B cell (primary cell): ENCODE data around the gene APRT. TPM values are rescaled to one million over a fixed set of nuclear protein-coding genes. Genes with fewer than 3 reads are reported as not detected.

Experiments used
- ATAC-seq: fragments of 200-7000 bp; cut with Tn5 transposase; one replicate; pipeline ENCODE4 v1.10.0; 2021; ENCODE audit warnings: low read depth, mild to moderate bottlenecking, moderate number of reproducible peaks, moderate library complexity
- CTCF ChIA-PET: fragments of 350-600 bp; sonication (Branson Sonifier 250); formaldehyde crosslinking; loops from one replicate; lab custom pipeline; 2021; ENCODE audit warnings: antibody characterized with exemption, inconsistent platforms; lab: Charles Lee
- POLR2A ChIA-PET: fragments of 350-600 bp; sonication (Branson Sonifier 250); formaldehyde crosslinking; loops from one replicate; lab custom pipeline; 2021; ENCODE audit warnings: antibody characterized with exemption; lab: Charles Lee
- DNase-seq: peaks from one replicate; pipeline ENCODE4 v3.0.0; 2013
- H2AFZ ChIP-seq: 2 replicates; pipeline ENCODE4 v1.6.1; 2012; ENCODE audit warnings: mild to moderate bottlenecking, low read depth, low read length; ENCODE audit not compliant: insufficient read depth, poor library complexity, severe bottlenecking
- H3K27ac ChIP-seq, 2 donors: 1 replicate in 1 of 2; 2 replicates in 1 of 2; pipeline ENCODE4 v1.5.1; 2012 to 2013; ENCODE audit warnings: low read length in 2 of 2, mild to moderate bottlenecking in 2 of 2, moderate library complexity in 1 of 2
- H3K27me3 ChIP-seq, 4 experiments: fragments of 200-600 bp in 1 of 4; sonication (generic) in 1 of 4; replicated peaks in 1 of 4; 1 replicate in 2 of 4; 2 replicates in 2 of 4; pipeline versions ENCODE4 v1.6.1 to v1.7.0; 2013 to 2016; ENCODE audit warnings: low read length in 3 of 4, mild to moderate bottlenecking in 2 of 4, mixed read lengths in 1 of 4, moderate library complexity in 1 of 4; ENCODE audit not compliant: insufficient read depth in 4 of 4, control insufficient read depth in 3 of 4; ENCODE audit errors: control extremely low read depth in 1 of 4
- H3K36me3 ChIP-seq, 2 experiments: replicated peaks in 1 of 2; 1 replicate in 1 of 2; 2 replicates in 1 of 2; pipeline versions ENCODE4 v1.6.1 to v1.7.1; 2013; ENCODE audit warnings: low read length in 1 of 2; ENCODE audit not compliant: insufficient read depth in 2 of 2, control insufficient read depth in 1 of 2; ENCODE audit errors: control extremely low read depth in 1 of 2, extremely low read depth in 1 of 2
- H3K4me1 ChIP-seq, 2 donors: fragments of 200-600 bp in 1 of 2; sonication (generic) in 1 of 2; 1 replicate in 1 of 2; 2 replicates in 1 of 2; pipeline versions ENCODE4 v1.5.1 to v1.6.1; 2013 to 2017; ENCODE audit warnings: low read length in 2 of 2; ENCODE audit not compliant: control insufficient read depth in 2 of 2, insufficient read depth in 2 of 2
- H3K4me2 ChIP-seq: replicated peaks from 2 replicates; pipeline ENCODE3; 2012; ENCODE audit warnings: mild to moderate bottlenecking, low read depth, low read length; ENCODE audit not compliant: poor library complexity, severe bottlenecking
- H3K4me3 ChIP-seq, 5 experiments: fragments of 200-600 bp in 1 of 5; sonication (generic) in 1 of 5; 1 replicate in 3 of 5; 2 replicates in 2 of 5; pipeline versions ENCODE4 v1.5.1 to v1.7.0; 2011 to 2016; ENCODE audit warnings: low read length in 4 of 5, mild to moderate bottlenecking in 4 of 5, low read depth in 2 of 5, control low read depth in 1 of 5, moderate library complexity in 1 of 5; ENCODE audit not compliant: insufficient read depth in 1 of 5; ENCODE audit errors: control extremely low read depth in 1 of 5, extremely low read depth in 1 of 5
- H3K79me2 ChIP-seq: fragments of 200-600 bp; sonication (generic); one replicate; pipeline ENCODE4 v1.6.0; 2016; ENCODE audit warnings: low read length; ENCODE audit not compliant: control insufficient read depth, insufficient read depth
- H3K9ac ChIP-seq: fragments of 200-600 bp; sonication (generic); 2 replicates; pipeline ENCODE4 v1.6.1; 2017; ENCODE audit warnings: mild to moderate bottlenecking, low read length, moderate library complexity
- H3K9me3 ChIP-seq, 3 donors: one replicate each; pipeline versions ENCODE4 v1.6.1 to v1.7.1; 2013; ENCODE audit warnings: low read length in 2 of 3; ENCODE audit not compliant: control insufficient read depth in 2 of 3, insufficient read depth in 1 of 3; ENCODE audit errors: control extremely low read depth in 1 of 3
- H4K20me1 ChIP-seq: 2 replicates; pipeline ENCODE4 v1.6.0; 2012; ENCODE audit warnings: mild to moderate bottlenecking, low read length; ENCODE audit not compliant: insufficient read depth, control insufficient read depth, poor library complexity, severe bottlenecking
- H3K27ac Mint-ChIP-seq: one replicate; pipeline ENCODE4 v1.8.0; 2021; ENCODE audit warnings: mixed read lengths
- H3K27me3 Mint-ChIP-seq: one replicate; pipeline ENCODE4 v1.8.0; 2021; ENCODE audit warnings: mixed read lengths
- H3K4me1 Mint-ChIP-seq: one replicate; pipeline ENCODE4 v1.8.0; 2021; ENCODE audit warnings: mixed read lengths
- H3K4me3 Mint-ChIP-seq: one replicate; pipeline ENCODE4 v1.8.0; 2021; ENCODE audit warnings: mixed read lengths
- H3K9me3 Mint-ChIP-seq: one replicate; pipeline ENCODE4 v1.8.0; 2022; ENCODE audit warnings: mixed read lengths; ENCODE audit not compliant: insufficient read depth
- CTCF ChIP-seq: fragments of 200-600 bp; IDR thresholded peaks from one replicate; pipeline ENCODE4 v1.8.0; 2022; ENCODE audit warnings: antibody characterized with exemption, mild to moderate bottlenecking
- EZH2 ChIP-seq: IDR thresholded peaks from 2 replicates; pipeline ENCODE4 v1.6.1; 2012; ENCODE audit warnings: borderline replicate concordance, low read depth, mild to moderate bottlenecking, moderate library complexity, low read length; ENCODE audit not compliant: insufficient read depth, poor library complexity, severe bottlenecking
- WGBS: methylation state at CpG from one replicate; pipeline ENCODE4 v1.1.5; 2013; ENCODE audit warnings: missing lambda C conversion rate; ENCODE audit not compliant: insufficient coverage; 5-methylcytosine and 5-hydroxymethylcytosine counted together
- intact Hi-C: fragments of 100-400 bp; cut with micrococcal nuclease; formaldehyde crosslinking; loops from one replicate; pipeline ENCODE4 v1.10.0; 2022
- polyA plus RNA-seq: library from polyadenylated mRNA; depleted of rRNA; stranded (reverse); fragments of >200 nt; gene quantifications from 2 replicates; pipeline ENCODE4 v1.2.3, GENCODE V29; 2012
- total RNA-seq, 2 donors: library from RNA; stranded (reverse); fragments of 120-200 nt in 1 of 2; gene quantifications; 1 replicate in 1 of 2; 2 replicates in 1 of 2; pipeline versions ENCODE4 v1.2.3 to v1.2.4, GENCODE V29; 2013 to 2022

The APRT gene
- total and polyA plus RNA-seq, 2 donors (not counting 1 experiment from before 2014, with no cell fraction given): 124 to 161 TPM

- no peaks in the 10 kb centered on the region for H3K9me3 Mint-ChIP-seq
- ChIA-PET CTCF (interaction anchor here (0.9 to 9.9 kb wide), 11 partner anchors 13 to 434 kb away, joined by 3 to 138 read pairs (median 7); partner anchors contain the start of gene CDT1), POLR2A (interaction anchor here (0.7 to 2.0 kb wide), 4 partner anchors 11 to 31 kb away, joined by 5 to 6 read pairs (median 5); partner anchors contain the start of gene APRT)
- Histone ChIP-seq H4K20me1 (peaks cover 45% of the 10 kb centered on the region), H3K4me1 (peaks cover 52 to 65% of the 10 kb centered on the region in 2 donors), H2AFZ (no peak overlapping the region), H3K27me3 (no peaks in the 10 kb centered on the region), H3K4me3 (peak overlapping the region in 3 of 5 experiments; percentile 7 to 71 (median 68)), H3K9ac (peak overlapping the region; percentile 65), H3K27ac (peak overlapping the region; percentile 72 to 77), H3K9me3 (no peaks in the 10 kb centered on the region), H3K36me3 (peaks cover 0 to 3% of the 10 kb centered on the region in 2 experiments), H3K79me2 (peaks cover 37% of the 10 kb centered on the region), H3K4me2 (peak overlapping the region; percentile 95)
- peak overlapping the region; percentile 84 for H3K27ac Mint-ChIP-seq
- peak; percentile 50 for DNase-seq
- no peak for ATAC-seq
- no peak for TF ChIP-seq EZH2
- no peak for TF ChIP-seq CTCF
- peak overlapping the region; percentile 73 for H3K4me3 Mint-ChIP-seq
- H3K27me3 Mint-ChIP-seq: no peaks in the 10 kb centered on the region
- whole genome bisulfite sequencing: 43% methylated on average over 14 of the region's 16 CpGs
- peaks cover 54% of the 10 kb centered on the region for H3K4me1 Mint-ChIP-seq
- intact Hi-C loops: loop anchor here (5.0 to 10.0 kb wide), 3 partner anchors 148 to 328 kb away; partner anchors contain the start of genes IL17C, ZC3H18 and ZFPM1
Observed at GRCh38 chr16:88782454-88783390, 29.0 kb downstream of the APRT start.
